ENCODE data around the gene DAP. TPM values are rescaled to one million over a fixed set of nuclear protein-coding genes. Genes with fewer than 3 reads are reported as not detected.

DAP gene
- total RNA-seq, 6 donors from 2014 or later: 38.8 to 101 (median 77.6) TPM

DNA sequence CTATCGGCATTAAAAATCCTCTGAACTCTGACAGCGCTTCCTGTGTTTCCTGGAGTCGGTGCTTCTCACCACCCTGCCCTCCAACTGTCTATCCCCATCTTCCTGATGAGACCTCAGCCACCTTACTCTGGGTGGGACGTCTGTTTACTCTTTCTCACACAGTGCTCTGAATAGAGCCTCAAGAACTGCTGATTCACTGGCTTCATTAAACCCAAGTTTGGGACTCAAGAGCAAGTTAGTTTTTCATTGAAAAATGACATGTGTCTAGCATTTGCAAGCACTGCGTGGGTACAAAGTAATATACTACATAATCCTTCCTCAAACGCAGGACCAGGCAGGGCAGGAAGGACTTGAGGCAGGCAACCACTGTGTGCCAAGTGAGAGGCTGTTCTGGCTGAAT, 49.5 kb downstream of the DAP start:
- Histone ChIP-seq H3K27ac (no peak overlapping the region), H3K27me3 (no peaks in the 10 kb centered on the region), H3K36me3 (peaks cover 0 to 8% (median 3%) of the 10 kb centered on the region in 4 donors), H3K9me3 (no peaks in the 10 kb centered on the region), H3K4me3 (no peak overlapping the region), H3K4me1 (no peaks in the 10 kb centered on the region)
- WGBS, 2 donors: 75 to 83% methylated on average over 6 of the region's 6 CpGs
- DNase-seq: no peak
- no peak for ATAC-seq (ENCODE audit: low FRiP score in 2 of 2)
- no peak for TF ChIP-seq POLR2AphosphoS5 (IDR thresholded peaks at IDR 0.05)
- TF ChIP-seq EP300 (IDR thresholded peaks at IDR 0.05): no peak
- TF ChIP-seq POLR2A (IDR thresholded peaks at IDR 0.05): no peak
- TF ChIP-seq, protein P1, sequence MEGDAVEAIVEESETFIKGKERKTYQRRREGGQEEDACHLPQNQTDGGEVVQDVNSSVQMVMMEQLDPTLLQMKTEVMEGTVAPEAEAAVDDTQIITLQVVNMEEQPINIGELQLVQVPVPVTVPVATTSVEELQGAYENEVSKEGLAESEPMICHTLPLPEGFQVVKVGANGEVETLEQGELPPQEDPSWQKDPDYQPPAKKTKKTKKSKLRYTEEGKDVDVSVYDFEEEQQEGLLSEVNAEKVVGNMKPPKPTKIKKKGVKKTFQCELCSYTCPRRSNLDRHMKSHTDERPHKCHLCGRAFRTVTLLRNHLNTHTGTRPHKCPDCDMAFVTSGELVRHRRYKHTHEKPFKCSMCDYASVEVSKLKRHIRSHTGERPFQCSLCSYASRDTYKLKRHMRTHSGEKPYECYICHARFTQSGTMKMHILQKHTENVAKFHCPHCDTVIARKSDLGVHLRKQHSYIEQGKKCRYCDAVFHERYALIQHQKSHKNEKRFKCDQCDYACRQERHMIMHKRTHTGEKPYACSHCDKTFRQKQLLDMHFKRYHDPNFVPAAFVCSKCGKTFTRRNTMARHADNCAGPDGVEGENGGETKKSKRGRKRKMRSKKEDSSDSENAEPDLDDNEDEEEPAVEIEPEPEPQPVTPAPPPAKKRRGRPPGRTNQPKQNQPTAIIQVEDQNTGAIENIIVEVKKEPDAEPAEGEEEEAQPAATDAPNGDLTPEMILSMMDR (IDR thresholded peaks at IDR 0.05): no peak

- TF ChIP-seq EP300 (IDR thresholded peaks at IDR 0.05): no peak
- TF ChIP-seq POLR2A (IDR thresholded peaks at IDR 0.05): no peak
- TF ChIP-seq, protein P1 (IDR thresholded peaks at IDR 0.05): no peak
- no peak for TF ChIP-seq POLR2AphosphoS5 (IDR thresholded peaks at IDR 0.05)
- 89 to 93% methylated on average over 10 of the region's 10 CpGs for WGBS, 2 donors
- Histone ChIP-seq H3K36me3 (peaks cover 0 to 8% (median 3%) of the 10 kb centered on the region in 4 donors), H3K27me3 (no peaks in the 10 kb centered on the region), H3K4me1 (no peaks in the 10 kb centered on the region), H3K27ac (no peak overlapping the region), H3K9me3 (no peaks in the 10 kb centered on the region), H3K4me3 (no peak overlapping the region)
- DNase-seq (peak in 1 of 2 donors; percentile 21), ATAC-seq (ENCODE audit: low FRiP score in 2 of 2) (no peak)
These were observed 50.4 kb downstream of the DAP start for GRCh38 chr5:10710513-10711128.

DNA sequence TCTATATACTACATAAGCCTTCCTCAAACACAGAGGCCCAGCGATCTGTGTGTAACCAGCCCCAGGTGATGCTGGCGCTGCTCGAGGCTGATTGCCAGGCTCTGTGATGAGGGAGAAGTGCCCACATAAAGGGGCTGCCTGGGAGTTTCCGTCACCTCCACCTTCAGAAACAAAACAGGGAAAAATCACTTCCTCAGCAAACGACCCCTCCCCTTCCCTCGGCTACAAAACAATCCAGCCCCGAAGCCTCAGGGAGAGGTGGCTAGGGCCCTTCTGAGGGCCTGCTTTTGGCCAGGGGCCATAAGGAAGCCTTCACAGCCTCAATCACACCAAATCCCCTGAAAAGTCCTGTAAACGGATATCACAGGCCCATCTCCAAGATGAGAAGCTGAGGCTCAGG, 51.1 kb downstream of the DAP start:
- Histone ChIP-seq H3K27ac (no peak overlapping the region), H3K4me3 (no peak overlapping the region), H3K27me3 (no peaks in the 10 kb centered on the region), H3K4me1 (peaks cover 0 to 6% (median 5%) of the 10 kb centered on the region in 4 donors), H3K9me3 (no peaks in the 10 kb centered on the region), H3K36me3 (peaks cover 0 to 8% (median 3%) of the 10 kb centered on the region in 4 donors)
- TF ChIP-seq POLR2A (IDR thresholded peaks at IDR 0.05) (no peak), POLR2AphosphoS5 (IDR thresholded peaks at IDR 0.05) (no peak), EP300 (IDR thresholded peaks at IDR 0.05) (no peak)
- TF ChIP-seq, protein P1 (IDR thresholded peaks at IDR 0.05): no peak
- ATAC-seq (ENCODE audit: low FRiP score in 2 of 2): no peak
- peak in 1 of 2 donors; percentile 15 for DNase-seq
- 73 to 75% methylated on average over 3 to 8 of the region's 8 CpGs for WGBS, 2 donors

GRCh38 chr5:10709409-10709808, 51.6 kb downstream of the DAP start:
- WGBS, 2 donors: 89 to 92% methylated on average over 3 to 4 of the region's 4 CpGs
- no peaks in the 10 kb centered on the region for H3K9me3 ChIP-seq
- H3K4me1 ChIP-seq: peaks cover 4 to 11% (median 10%) of the 10 kb centered on the region in 4 donors
- no peak overlapping the region for H3K27ac ChIP-seq
- DNase-seq (no peak), ATAC-seq (ENCODE audit: low FRiP score in 2 of 2) (no peak)
- H3K36me3 ChIP-seq: peaks cover 0 to 8% (median 3%) of the 10 kb centered on the region in 4 donors
- H3K4me3 ChIP-seq: no peak overlapping the region
- TF ChIP-seq, protein P1 (IDR thresholded peaks at IDR 0.05): no peak
- TF ChIP-seq POLR2AphosphoS5 (IDR thresholded peaks at IDR 0.05): no peak
- TF ChIP-seq POLR2A (IDR thresholded peaks at IDR 0.05): no peak
- TF ChIP-seq EP300 (IDR thresholded peaks at IDR 0.05): no peak
- no peaks in the 10 kb centered on the region for H3K27me3 ChIP-seq
